Sigmoid colon (tissue), 7 donors: ENCODE data around the gene TMEM130. TPM values are rescaled to one million over a fixed set of nuclear protein-coding genes. Genes with fewer than 3 reads are reported as not detected.

Experiments used
- DNase-seq: peaks from one replicate; pipeline ENCODE4 v3.0.0-alpha.2; 2019
- H3K27ac ChIP-seq, 4 donors: fragments of 200-600 bp; sonication (generic); one replicate each; pipeline ENCODE4 v1.5.1; 2016 to 2019; ENCODE audit warnings: mild to moderate bottlenecking in 1 of 4
- H3K27me3 ChIP-seq, 3 donors: fragments of 200-600 bp; sonication (generic); one replicate each; pipeline ENCODE4 v1.5.1; 2019; ENCODE audit warnings: mild to moderate bottlenecking in 1 of 3
- H3K36me3 ChIP-seq, 4 donors: fragments of 200-600 bp; sonication (generic); one replicate each; pipeline ENCODE4 v1.5.1; 2016 to 2019
- H3K4me1 ChIP-seq, 4 donors: fragments of 200-600 bp; sonication (generic); one replicate each; pipeline ENCODE4 v1.5.1; 2017 to 2019
- H3K4me3 ChIP-seq, 4 donors: fragments of 200-600 bp; sonication (generic); one replicate each; pipeline ENCODE4 v1.5.1; 2017 to 2019; ENCODE audit warnings: mild to moderate bottlenecking in 2 of 4, moderate library complexity in 1 of 4
- H3K9me3 ChIP-seq, 4 donors: fragments of 200-600 bp in 3 of 4; sonication (generic) in 3 of 4; one replicate each; pipeline versions ENCODE4 v1.5.1 to v1.6.1; 2013 to 2019
- EP300 ChIP-seq, 4 donors: sonication (generic); formaldehyde crosslinking; IDR thresholded peaks; one replicate each; pipeline ENCODE4 v1.6.1; 2017; ENCODE audit warnings: antibody characterized with exemption in 4 of 4
- POLR2A ChIP-seq, 2 donors: fragments of 450-650 bp; IDR thresholded peaks; one replicate each; pipeline ENCODE4 v1.6.1; 2016; ENCODE audit warnings: antibody characterized with exemption in 2 of 2, mild to moderate bottlenecking in 2 of 2, moderate library complexity in 2 of 2
- POLR2AphosphoS5 ChIP-seq, 4 donors: sonication (generic); formaldehyde crosslinking; IDR thresholded peaks; one replicate each; pipeline ENCODE4 v1.6.1; 2017; ENCODE audit warnings: antibody characterized with exemption in 4 of 4
- WGBS, 2 donors: extraction: QIAGEN DNeasy Blood & Tissue Kit; methylation state at CpG; one replicate each; pipeline ENCODE4 v1.1.7; 2013; 5-methylcytosine and 5-hydroxymethylcytosine counted together
- intact Hi-C: fragments of 100-400 bp; cut with DNase I; formaldehyde crosslinking; loops from one replicate; pipeline ENCODE4 v1.15.1; 2023
- polyA plus RNA-seq, 3 donors: library from polyadenylated mRNA; stranded (reverse); fragments of 200-250 nt; gene quantifications; one replicate each; pipeline ENCODE4 v1.2.3, GENCODE V29; 2013
- total RNA-seq, 4 donors: library from RNA; depleted of rRNA; stranded (reverse); fragments of >200 nt; gene quantifications; one replicate each; pipeline ENCODE4 v1.1.0, GENCODE V29; 2016
- TF ChIP-seq, protein P1 (sequence below), 4 experiments: fragments of 450-650 bp in 3 of 4; fragments of 200-600 bp in 1 of 4; IDR thresholded peaks; one replicate each; pipeline ENCODE4 v1.5.1; 2016 to 2019; ENCODE audit warnings: antibody characterized with exemption in 4 of 4, mild to moderate bottlenecking in 3 of 4, moderate library complexity in 2 of 4
- donor health status: healthy with polysubstance abuse.
- donor health status: Bipolar disorder and iron deficiency.
- donor health status: healthy.

TMEM130 gene
- total and polyA plus RNA-seq, 7 donors, result 2.1 to 3.3 (median 3.0) TPM; not detected in 2

DNA sequence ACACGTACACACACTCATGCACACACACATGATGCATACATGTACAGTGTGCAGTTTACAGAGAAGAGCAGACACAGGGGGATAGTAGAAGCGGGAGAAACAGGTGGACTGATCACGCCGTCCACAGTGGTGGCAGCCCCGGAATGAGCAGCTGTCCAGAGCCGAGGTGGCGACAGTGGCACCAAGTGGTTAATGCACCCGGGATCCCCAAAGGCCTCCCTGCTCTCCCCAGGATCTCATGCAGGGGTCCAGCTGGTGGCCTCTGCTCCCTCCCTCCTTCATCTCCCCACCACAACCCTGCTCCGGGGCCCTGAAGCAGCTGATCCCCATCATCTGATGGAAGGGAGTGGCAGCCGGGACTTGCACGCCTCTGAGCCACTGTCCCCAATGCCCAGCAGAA, 29.7 kb downstream of the TMEM130 start:
- Histone ChIP-seq H3K4me1 (no peaks in the 10 kb centered on the region), H3K27ac (no peak overlapping the region), H3K4me3 (no peak overlapping the region), H3K9me3 (no peaks in the 10 kb centered on the region), H3K27me3 (peaks cover 0 to 26% (median 0%) of the 10 kb centered on the region in 3 donors), H3K36me3 (no peaks in the 10 kb centered on the region)
- DNase-seq, result no peak
- WGBS, 2 donors, result 64 to 75% methylated on average over 11 of the region's 11 CpGs
- TF ChIP-seq EP300 (IDR thresholded peaks at IDR 0.05), result no peak
- TF ChIP-seq POLR2A (IDR thresholded peaks at IDR 0.05), result no peak
- no peak for TF ChIP-seq POLR2AphosphoS5 (IDR thresholded peaks at IDR 0.05)
- TF ChIP-seq, protein P1, sequence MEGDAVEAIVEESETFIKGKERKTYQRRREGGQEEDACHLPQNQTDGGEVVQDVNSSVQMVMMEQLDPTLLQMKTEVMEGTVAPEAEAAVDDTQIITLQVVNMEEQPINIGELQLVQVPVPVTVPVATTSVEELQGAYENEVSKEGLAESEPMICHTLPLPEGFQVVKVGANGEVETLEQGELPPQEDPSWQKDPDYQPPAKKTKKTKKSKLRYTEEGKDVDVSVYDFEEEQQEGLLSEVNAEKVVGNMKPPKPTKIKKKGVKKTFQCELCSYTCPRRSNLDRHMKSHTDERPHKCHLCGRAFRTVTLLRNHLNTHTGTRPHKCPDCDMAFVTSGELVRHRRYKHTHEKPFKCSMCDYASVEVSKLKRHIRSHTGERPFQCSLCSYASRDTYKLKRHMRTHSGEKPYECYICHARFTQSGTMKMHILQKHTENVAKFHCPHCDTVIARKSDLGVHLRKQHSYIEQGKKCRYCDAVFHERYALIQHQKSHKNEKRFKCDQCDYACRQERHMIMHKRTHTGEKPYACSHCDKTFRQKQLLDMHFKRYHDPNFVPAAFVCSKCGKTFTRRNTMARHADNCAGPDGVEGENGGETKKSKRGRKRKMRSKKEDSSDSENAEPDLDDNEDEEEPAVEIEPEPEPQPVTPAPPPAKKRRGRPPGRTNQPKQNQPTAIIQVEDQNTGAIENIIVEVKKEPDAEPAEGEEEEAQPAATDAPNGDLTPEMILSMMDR (IDR thresholded peaks at IDR 0.05), result no peak
- intact Hi-C loops, result no loop called here

DNA sequence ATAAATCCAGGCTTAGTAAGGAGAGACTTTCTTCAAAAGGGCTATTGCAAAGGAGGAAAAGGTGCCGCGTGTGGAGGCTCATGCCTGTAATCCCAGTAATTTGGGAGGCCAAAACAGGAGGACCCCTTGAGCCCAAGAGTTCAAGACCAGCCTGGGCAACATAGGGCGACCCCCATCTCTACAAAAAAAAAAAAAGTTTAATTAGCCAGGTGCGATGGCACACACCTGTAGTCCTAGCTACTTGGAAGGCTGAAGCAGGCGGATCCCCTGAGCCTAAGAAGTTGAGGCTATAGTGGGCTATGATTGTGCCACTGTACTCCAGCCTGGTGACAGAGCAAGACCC, 32.2 kb downstream of the TMEM130 start:
- H3K27me3 ChIP-seq, result peaks cover 0 to 26% (median 0%) of the 10 kb centered on the region in 3 donors
- no peaks in the 10 kb centered on the region for H3K36me3 ChIP-seq
- no peaks in the 10 kb centered on the region for H3K9me3 ChIP-seq
- H3K4me3 ChIP-seq, result no peak overlapping the region
- WGBS, 2 donors, result 70 to 71% methylated on average over 5 of the region's 5 CpGs
- H3K4me1 ChIP-seq, result no peaks in the 10 kb centered on the region
- intact Hi-C loops, result no loop called here
- DNase-seq, result no peak
- TF ChIP-seq, protein P1 (IDR thresholded peaks at IDR 0.05), result no peak
- TF ChIP-seq EP300 (IDR thresholded peaks at IDR 0.05) (no peak), POLR2AphosphoS5 (IDR thresholded peaks at IDR 0.05) (no peak), POLR2A (IDR thresholded peaks at IDR 0.05) (no peak)
- H3K27ac ChIP-seq, result no peak overlapping the region

DNA sequence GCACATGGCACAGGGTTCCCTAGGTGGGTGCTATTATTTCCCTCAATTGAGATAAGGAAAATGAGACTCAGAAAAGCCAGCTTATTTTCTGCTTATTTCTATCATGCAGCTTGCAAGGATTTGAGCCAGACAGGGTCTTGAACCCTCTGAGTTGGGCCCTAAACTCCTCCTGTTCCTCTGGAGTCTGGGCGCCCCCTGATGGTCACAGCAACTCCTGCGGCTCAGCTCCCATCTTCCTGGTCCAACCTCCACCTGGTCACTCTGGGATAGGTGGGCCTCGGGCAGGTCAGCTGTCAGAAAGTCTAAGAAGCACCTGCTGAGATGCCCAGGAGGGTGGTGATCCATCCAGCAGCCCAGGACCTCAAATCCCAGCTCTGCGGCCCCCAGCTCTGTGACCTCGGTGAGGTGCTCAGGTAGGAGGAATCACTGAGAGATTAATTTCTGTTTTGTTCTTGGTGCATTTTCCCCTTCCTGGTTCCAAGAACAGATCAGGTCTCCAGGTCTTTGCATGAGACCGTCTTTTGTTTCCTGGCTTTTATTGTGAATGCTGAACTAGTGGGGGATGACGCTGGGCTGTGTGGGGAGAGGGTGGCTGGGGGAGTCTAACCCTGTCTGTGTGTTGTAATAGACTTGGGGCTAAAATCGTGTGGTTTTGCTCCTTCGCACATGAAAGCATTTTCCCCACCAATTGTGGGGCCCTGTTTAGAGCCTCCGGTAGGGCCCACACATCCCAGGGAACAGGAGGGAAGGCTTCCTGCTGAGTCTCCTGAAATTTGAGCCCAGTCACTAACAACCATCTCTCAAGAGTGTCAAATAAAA, 32.8 kb downstream of the TMEM130 start:
- TF ChIP-seq EP300 (IDR thresholded peaks at IDR 0.05) (no peak), POLR2AphosphoS5 (IDR thresholded peaks at IDR 0.05) (no peak), POLR2A (IDR thresholded peaks at IDR 0.05) (no peak)
- TF ChIP-seq, protein P1 (IDR thresholded peaks at IDR 0.05), result no peak
- Histone ChIP-seq H3K27ac (no peak overlapping the region), H3K9me3 (no peaks in the 10 kb centered on the region), H3K36me3 (no peaks in the 10 kb centered on the region), H3K27me3 (peaks cover 0 to 26% (median 0%) of the 10 kb centered on the region in 3 donors), H3K4me1 (no peaks in the 10 kb centered on the region), H3K4me3 (no peak overlapping the region)
- WGBS, 2 donors, result 23 to 41% methylated on average over 10 of the region's 10 CpGs
- no peak for DNase-seq
- intact Hi-C loops, result no loop called here

DNA sequence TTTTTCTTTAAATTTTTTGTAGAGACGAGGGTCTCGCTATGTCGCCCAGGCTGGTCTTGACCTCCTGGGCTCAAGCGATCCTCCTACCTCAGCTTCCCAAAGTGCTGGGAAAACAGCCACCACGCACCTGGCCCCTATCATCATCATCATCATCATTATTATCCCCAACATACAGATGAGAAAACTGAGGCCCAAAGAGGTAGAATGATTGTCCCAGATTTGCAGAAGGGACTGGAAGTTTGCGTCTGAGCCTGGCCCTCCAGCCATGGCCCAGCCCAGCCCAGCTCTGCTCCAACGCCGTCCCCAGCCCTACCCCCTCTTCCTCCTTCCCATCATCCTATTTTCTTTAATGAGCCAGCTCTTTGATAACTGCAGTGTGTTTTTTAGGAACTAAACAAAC, 34.9 kb downstream of the TMEM130 start:
- intact Hi-C loops, result no loop called here
- WGBS, 2 donors, result 68 to 71% methylated on average over 8 of the region's 8 CpGs

More for the DNA sequence above, 34.9 kb downstream of the TMEM130 start:
- Histone ChIP-seq H3K27ac (no peak overlapping the region), H3K27me3 (peaks cover 0 to 26% (median 0%) of the 10 kb centered on the region in 3 donors), H3K4me1 (no peaks in the 10 kb centered on the region), H3K36me3 (no peaks in the 10 kb centered on the region), H3K4me3 (no peak overlapping the region), H3K9me3 (no peaks in the 10 kb centered on the region)
- DNase-seq, result no peak
- TF ChIP-seq POLR2AphosphoS5 (IDR thresholded peaks at IDR 0.05), result no peak
- no peak for TF ChIP-seq POLR2A (IDR thresholded peaks at IDR 0.05)
- TF ChIP-seq, protein P1 (IDR thresholded peaks at IDR 0.05), result no peak
- TF ChIP-seq EP300 (IDR thresholded peaks at IDR 0.05), result no peak
